NOMO-1 treated with dmso at 0.1 percent for 144 hours (cell line): ENCODE results near the gene SEZ6L.

Experiments used
- DNase-seq: peaks from one replicate; lab custom pipeline; 2025; ENCODE audit not compliant: unreplicated experiment; lab: John Stamatoyannopoulos, UW

Gene SEZ6L

GRCh38 chr22:26416256-26416655 lies 247.0 kb downstream of the SEZ6L start:
- DNase-seq = no peak

DNA sequence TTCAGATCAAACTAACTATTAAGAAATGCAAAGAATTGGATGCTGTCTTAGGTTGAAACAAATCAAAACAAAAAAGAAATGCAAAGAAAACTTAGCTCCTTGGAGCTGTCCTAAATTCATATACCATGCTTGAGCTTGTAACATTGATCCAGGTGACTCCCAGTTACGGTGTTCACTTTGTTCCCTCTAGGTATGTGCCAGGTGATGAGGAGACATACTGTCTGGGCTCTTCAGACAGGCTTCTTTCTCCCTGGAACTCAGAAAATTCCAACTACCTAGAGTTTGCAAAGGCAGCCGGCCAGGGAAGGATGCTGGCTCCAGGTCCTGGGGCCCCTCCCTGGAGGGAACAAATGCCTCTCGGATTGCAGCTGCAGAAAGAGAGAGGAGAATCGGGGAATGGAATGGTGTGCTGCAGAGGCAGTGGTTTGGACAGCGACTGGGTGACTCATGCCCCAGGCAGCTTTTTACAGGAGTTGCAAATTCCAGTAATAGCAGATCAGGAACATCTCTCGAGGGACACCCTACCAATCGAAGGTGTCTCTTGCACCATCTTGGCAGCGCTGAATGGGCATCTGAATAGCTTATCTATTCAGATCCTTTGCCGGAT lies 247.5 kb downstream of the SEZ6L start:
- DNase-seq = no peak

DNA sequence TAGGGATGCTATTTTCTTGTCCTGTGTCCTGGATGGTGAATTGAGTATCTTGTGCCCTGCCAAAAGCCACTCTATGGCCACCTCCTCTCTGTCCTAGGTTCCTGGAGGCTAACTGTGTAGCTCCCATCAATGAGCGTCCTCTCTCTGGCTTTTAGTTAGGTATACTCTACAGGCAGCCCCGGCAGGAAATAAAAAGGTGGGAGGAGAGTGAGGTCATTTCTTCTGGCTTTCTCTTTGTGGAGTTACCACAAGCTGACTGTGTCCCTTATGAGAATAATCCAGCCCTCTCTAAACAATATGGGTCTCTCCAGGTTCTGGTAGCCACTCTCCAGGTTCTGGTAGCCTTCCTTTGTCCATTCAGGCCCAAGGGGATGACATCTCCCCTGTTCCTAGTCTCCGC lies 248.1 kb downstream of the SEZ6L start:
- no peak for DNase-seq

GRCh38 chr22:26418620-26419019 lies 249.4 kb downstream of the SEZ6L start:
- no peak for DNase-seq

GRCh38 chr22:26426924-26427323 lies 257.7 kb downstream of the SEZ6L start:
- no peak for DNase-seq

DNA sequence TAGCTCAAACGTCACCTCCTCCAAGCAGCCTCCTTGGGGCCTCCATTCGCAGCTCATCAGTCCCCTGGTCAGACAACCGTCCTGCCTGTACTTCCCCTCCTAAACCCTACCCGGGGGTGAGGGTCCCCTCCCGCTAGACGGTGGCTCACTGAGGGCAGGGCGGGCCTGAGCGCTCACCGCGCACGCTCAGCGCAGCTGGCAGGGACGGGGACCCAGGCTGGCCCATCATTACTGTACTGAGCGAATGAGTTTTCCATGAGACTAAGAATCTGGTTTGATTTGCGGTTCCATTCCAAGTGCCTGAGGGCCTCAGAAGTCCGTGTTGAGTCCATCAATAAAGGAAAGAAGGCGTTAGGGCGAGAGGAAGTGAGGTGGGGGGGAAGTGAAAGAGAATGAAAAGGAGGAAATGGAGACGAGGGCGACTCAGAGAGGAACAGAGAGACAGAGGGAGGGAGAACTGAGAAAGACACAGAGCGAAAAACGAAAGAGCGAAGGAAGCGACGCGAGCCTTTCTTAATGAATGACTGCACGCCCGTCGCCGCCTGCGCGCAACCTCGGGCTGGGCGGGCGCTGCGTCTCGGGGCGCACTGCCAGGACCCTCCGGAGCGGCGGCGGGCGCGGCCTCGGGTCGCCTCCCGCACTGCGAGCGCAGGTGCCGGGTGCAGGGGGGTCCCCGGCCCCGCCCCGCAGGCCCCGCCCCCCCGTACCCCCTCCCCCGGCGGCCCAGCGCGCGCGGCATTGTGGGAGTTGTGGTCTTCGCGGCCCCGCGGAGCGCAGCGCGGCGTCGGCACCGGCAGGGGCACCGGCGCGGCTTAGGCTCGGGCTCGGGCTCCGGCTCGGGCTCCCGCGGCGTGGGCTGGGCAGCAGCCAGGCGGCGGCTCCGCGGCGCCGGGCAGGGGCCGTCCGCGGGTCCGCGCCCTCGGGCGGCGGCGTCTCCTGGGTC lies 259.5 kb downstream of the SEZ6L start, which contains the start of gene ASPHD2:
TSS of gene ASPHD2 (plus strand) at position 746 of the 943 bp plus-strand sequence. CDS start 4,356 bp downstream, outside the sequence.
- peak; percentile 81 for DNase-seq

DNA sequence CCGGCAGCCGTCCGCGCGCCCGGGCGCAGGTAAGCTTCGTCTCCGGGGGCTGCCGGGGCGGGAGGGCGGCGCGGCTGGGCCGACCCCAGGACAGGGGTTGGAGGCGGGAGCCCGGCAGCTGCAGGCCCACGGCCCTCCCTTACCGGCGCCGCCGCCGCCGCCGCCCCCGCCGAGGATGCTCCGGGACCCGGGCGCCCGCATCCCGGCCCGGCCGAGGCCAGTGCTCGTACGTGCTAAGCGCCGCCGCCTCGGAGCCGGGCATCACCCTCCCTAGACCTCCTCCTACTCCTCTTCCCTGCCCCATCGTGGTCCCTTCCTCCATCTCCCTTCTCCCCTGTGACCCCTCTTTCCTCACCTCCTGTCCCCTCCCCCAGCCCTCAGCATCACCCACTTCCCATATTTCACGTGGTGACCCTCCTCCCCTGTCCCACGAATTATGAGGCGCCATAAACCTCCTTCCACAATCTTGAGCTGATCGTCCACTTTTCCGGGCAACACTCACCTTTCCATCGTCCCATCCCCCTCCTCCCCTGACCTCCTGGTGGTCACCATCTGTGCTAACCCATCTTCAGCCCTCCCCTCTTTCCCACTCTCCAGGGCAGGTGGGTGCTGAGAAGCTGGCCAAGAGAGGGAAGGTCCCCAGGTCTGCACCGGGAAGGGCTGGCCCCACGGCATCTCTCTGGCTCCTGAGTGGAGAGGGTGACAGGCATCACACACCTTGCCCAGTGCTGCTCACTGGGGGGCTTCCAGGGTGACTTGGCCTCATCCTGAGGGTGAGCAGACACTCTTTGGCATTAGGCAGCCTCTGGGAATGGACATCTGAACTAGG lies 260.4 kb downstream of the SEZ6L start:
- no peak for DNase-seq

DNA sequence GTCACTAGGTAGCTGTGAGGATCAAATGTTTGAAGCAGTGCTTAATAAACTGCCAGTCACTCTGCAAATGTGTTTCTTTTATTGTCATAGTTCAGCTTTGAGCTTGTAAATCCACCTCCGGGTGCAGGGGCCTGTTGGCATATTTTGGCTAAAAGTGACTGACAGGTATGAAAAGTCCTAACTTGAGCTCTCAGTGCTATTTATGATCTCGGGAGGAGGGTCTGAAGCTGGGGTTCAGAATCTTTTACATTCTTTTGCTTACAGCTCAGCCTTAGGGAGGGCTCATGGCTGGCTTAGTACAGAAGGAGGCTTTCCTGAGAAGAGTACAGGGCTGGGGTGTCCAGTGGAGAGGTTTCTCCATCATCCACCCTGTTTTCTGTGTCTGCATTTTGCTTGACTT lies 261.3 kb downstream of the SEZ6L start:
- no peak for DNase-seq

DNA sequence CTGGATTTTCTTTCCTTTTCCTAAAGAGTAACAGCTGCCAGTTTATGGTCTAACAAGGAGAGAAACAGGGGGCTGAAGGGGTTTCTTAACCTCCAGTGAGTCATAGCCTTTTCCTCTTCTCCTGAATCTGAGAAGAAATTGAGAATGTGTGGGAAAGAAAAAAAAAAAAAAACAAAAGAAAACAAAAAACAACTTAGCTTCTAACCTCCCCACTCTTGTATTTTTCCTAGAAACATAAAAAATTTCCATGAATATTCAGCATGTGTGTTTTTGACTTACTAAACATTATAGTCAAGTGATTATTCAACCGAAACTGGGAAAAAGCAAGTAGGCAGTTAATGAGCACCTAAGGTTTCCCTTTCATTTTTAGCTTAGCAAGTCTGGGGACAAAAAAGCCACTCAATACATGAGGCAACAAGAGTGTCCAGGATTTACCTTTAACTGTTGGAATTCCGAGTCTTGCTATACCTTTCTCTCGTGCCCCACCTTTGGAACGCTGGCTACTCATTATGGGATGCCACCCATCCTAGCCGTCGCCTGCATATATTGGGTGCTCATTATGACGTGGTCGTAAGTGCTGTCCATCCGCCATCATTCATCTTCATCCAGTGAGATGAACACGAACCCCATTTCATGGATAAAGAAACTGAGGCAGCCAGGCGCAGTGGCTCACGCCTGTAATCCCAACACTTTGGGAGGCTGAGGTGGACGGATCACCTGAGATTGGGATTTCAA lies 262.2 kb downstream of the SEZ6L start:
- DNase-seq = no peak

- peak; percentile 79 for DNase-seq
These were observed 263.5 kb downstream of the SEZ6L start for GRCh38 chr22:26432619-26433311.
